Stimulated activated naive CD8-positive, alpha-beta T cell treated with anti-CD3 and anti-CD28 coated beads, Interleukin-15, Interleukin-2, amounts not matched to agents 100 ng/mL and 50 ng/mL, for 24 hours (primary cell): Measurements from ENCODE around the gene LCOR.

Experiments used
- H3K27ac Mint-ChIP-seq: one replicate; pipeline ENCODE4 v1.8.0; 2021; ENCODE audit warnings: mild to moderate bottlenecking, mixed read lengths
- H3K27me3 Mint-ChIP-seq: one replicate; pipeline ENCODE4 v1.8.0; 2021; ENCODE audit warnings: mixed read lengths
- H3K36me3 Mint-ChIP-seq: one replicate; pipeline ENCODE4 v1.8.0; 2021; ENCODE audit warnings: low read depth, mixed read lengths
- H3K4me1 Mint-ChIP-seq: one replicate; pipeline ENCODE4 v1.8.0; 2021; ENCODE audit warnings: low read depth, mixed read lengths
- H3K4me3 Mint-ChIP-seq: one replicate; pipeline ENCODE4 v1.8.0; 2021; ENCODE audit warnings: mild to moderate bottlenecking, mixed read lengths
- H3K9me3 Mint-ChIP-seq: one replicate; pipeline ENCODE4 v1.8.0; 2021; ENCODE audit warnings: mixed read lengths

The LCOR gene

GRCh38 chr10:96991313-96991841, 159.3 kb downstream of the LCOR start:
- Mint-ChIP-seq H3K36me3 (no peaks in the 10 kb centered on the region), H3K27me3 (no peaks in the 10 kb centered on the region), H3K4me1 (peaks cover 8% of the 10 kb centered on the region), H3K27ac (no peak overlapping the region), H3K9me3 (no peaks in the 10 kb centered on the region), H3K4me3 (no peak overlapping the region)

- Mint-ChIP-seq H3K4me3 (no peak overlapping the region), H3K27me3 (no peaks in the 10 kb centered on the region), H3K27ac (no peak overlapping the region), H3K4me1 (peaks cover 8% of the 10 kb centered on the region), H3K36me3 (no peaks in the 10 kb centered on the region), H3K9me3 (no peaks in the 10 kb centered on the region)
Observed at GRCh38 chr10:96992721-96993120, 160.6 kb downstream of the LCOR start.

DNA sequence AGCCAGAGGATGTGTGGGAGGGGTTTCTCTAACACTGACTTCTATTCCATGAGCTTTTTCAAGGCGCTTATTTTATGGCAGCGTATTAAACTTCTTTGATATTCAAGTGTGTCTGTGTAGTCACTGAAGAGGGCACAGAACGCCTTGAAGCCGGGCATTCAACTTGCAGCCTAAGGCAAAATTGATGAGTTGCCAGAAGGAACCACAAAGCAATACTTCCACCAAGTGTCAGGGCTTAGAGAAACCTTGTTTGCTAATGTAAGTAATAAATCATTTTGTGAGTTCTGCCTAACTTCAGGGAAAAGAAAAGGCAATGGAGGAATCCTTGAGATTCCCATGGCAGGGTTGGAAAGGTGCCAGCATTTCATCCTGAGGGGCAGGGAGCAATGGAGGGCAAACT, 163.8 kb downstream of the LCOR start:
- no peaks in the 10 kb centered on the region for H3K9me3 Mint-ChIP-seq
- H3K27ac Mint-ChIP-seq, result no peak overlapping the region
- H3K36me3 Mint-ChIP-seq, result no peaks in the 10 kb centered on the region
- H3K4me1 Mint-ChIP-seq, result peaks cover 8% of the 10 kb centered on the region
- H3K27me3 Mint-ChIP-seq, result no peaks in the 10 kb centered on the region
- no peak overlapping the region for H3K4me3 Mint-ChIP-seq

- H3K9me3 Mint-ChIP-seq, result no peaks in the 10 kb centered on the region
- H3K4me1 Mint-ChIP-seq, result peaks cover 3% of the 10 kb centered on the region
- H3K36me3 Mint-ChIP-seq, result no peaks in the 10 kb centered on the region
- H3K27me3 Mint-ChIP-seq, result no peaks in the 10 kb centered on the region
- H3K4me3 Mint-ChIP-seq, result no peak overlapping the region
- no peak overlapping the region for H3K27ac Mint-ChIP-seq
Observed at GRCh38 chr10:96996275-96996965, 164.3 kb downstream of the LCOR start.

GRCh38 chr10:96998329-96998888, 166.3 kb downstream of the LCOR start:
- no peaks in the 10 kb centered on the region for H3K9me3 Mint-ChIP-seq
- H3K4me3 Mint-ChIP-seq, result no peak overlapping the region
- no peaks in the 10 kb centered on the region for H3K36me3 Mint-ChIP-seq
- no peaks in the 10 kb centered on the region for H3K4me1 Mint-ChIP-seq
- no peak overlapping the region for H3K27ac Mint-ChIP-seq
- H3K27me3 Mint-ChIP-seq, result no peaks in the 10 kb centered on the region

- Mint-ChIP-seq H3K4me3 (no peak overlapping the region), H3K9me3 (no peaks in the 10 kb centered on the region), H3K36me3 (no peaks in the 10 kb centered on the region), H3K4me1 (no peaks in the 10 kb centered on the region), H3K27ac (no peak overlapping the region), H3K27me3 (no peaks in the 10 kb centered on the region)
Observed at GRCh38 chr10:96999337-96999736, 167.2 kb downstream of the LCOR start.

DNA sequence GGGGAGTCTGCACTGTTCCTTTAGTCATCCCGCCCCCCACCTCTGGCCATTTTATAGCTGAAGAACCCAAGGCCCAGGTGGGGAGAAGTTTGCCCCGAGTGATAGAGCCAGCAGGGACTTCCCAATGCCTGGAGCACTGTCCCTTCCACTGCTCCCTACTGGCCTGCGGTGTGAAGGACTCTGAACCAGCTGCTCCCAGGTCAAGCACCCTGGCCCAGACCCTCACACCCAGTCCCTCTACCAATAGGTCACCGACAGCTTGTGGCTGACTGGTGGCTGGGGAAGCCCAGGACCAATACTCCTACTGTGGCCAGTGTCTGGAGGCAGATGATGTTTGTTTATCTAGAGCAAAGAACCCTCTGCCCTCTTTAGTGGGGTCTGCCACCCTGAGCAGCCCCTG, 167.9 kb downstream of the LCOR start:
- Mint-ChIP-seq H3K4me1 (no peaks in the 10 kb centered on the region), H3K4me3 (no peak overlapping the region), H3K27ac (no peak overlapping the region), H3K9me3 (no peaks in the 10 kb centered on the region), H3K36me3 (no peaks in the 10 kb centered on the region), H3K27me3 (no peaks in the 10 kb centered on the region)

DNA sequence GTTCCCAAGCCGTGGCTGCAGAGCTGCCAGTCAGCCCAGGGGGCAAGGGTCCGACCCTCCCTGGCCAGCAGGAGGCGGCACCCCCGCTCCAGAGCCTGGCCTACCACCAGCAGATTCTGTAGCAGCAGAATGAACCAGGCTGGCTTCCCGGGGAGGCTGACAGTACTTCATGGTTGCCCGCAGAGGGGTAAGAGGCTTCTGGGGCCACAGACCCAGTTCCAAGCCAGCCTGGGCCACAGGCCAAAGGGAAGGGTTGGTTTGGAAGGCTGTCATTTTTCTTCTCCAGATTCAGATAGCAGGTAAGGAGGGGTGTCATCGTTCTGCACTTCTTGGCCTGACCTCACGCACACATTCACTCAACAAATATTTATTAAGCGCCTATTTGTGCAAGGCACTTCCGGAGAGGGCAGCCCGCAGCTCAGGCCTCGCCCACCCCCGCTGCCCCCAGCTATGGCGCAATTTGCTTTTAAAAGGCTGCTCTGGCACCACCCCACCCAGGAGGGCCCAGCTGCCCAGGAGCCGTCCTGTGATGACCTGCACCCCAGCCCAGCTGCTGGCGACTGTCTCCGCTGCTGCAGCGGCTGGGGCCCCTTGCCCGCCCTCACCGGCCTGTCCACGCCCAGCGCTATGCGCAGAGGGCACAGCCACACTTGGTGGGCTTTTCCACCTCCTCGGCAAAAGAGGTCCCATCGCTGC, 168.5 kb downstream of the LCOR start:
- H3K36me3 Mint-ChIP-seq, result no peaks in the 10 kb centered on the region
- no peak overlapping the region for H3K27ac Mint-ChIP-seq
- H3K4me3 Mint-ChIP-seq, result no peak overlapping the region
- peaks cover 3% of the 10 kb centered on the region for H3K27me3 Mint-ChIP-seq
- no peaks in the 10 kb centered on the region for H3K4me1 Mint-ChIP-seq
- peaks cover 3% of the 10 kb centered on the region for H3K9me3 Mint-ChIP-seq

- Mint-ChIP-seq H3K9me3 (peaks cover 4% of the 10 kb centered on the region), H3K27me3 (peaks cover 4% of the 10 kb centered on the region), H3K36me3 (no peaks in the 10 kb centered on the region), H3K4me3 (no peak overlapping the region), H3K27ac (no peak overlapping the region), H3K4me1 (no peaks in the 10 kb centered on the region)
Observed at GRCh38 chr10:97001183-97001991, 169.3 kb downstream of the LCOR start.

DNA sequence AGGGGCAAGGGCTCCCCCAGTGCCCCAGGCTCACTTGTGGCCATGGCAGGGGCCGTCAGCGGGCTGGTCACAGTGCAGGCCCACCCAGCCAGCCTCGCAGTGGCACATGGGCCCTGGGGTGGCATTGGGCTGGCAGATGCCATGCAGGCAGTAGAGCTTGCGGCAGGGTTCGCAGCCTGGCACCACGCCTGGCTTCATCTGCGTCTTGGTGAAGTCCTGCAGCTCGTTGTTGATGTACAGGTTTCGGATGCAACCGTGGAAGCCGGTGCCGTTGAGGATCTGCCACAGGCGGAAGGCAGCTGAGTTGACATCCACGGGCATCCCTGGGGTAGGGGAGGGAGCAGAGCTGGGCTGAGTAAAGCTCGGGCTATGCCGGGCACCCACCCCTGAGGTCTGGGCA, 170.6 kb downstream of the LCOR start:
- H3K27me3 Mint-ChIP-seq, result peaks cover 4% of the 10 kb centered on the region
- no peaks in the 10 kb centered on the region for H3K36me3 Mint-ChIP-seq
- H3K4me1 Mint-ChIP-seq, result no peaks in the 10 kb centered on the region

GRCh38 chr10:97003151-97003803, 171.2 kb downstream of the LCOR start:
- Mint-ChIP-seq H3K9me3 (peaks cover 15% of the 10 kb centered on the region), H3K27me3 (peaks cover 4% of the 10 kb centered on the region), H3K27ac (no peak overlapping the region), H3K4me3 (no peak overlapping the region), H3K4me1 (no peaks in the 10 kb centered on the region), H3K36me3 (no peaks in the 10 kb centered on the region)

More for the DNA sequence above, 170.6 kb downstream of the LCOR start:
- peaks cover 13% of the 10 kb centered on the region for H3K9me3 Mint-ChIP-seq
- no peak overlapping the region for H3K27ac Mint-ChIP-seq
- no peak overlapping the region for H3K4me3 Mint-ChIP-seq

DNA sequence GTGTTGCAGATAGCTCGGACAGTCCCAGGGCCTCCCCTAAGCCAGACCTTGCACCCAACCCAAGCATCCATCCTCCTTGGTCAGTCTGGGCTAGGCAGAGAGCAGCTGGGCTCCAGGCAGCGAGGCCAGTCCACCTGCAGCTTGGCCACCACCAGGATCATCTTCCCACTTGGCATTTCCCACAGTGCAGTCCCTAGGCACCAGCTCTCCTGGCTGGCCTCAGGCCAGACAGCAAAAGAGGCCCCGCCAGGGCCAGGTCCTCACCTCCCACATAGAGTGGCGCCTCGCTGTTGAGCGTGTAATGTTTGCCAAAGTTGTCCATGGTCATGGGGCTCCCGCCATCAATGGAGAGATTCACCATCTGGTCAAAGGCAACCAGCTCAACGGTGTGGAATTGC, 171.7 kb downstream of the LCOR start:
- H3K27me3 Mint-ChIP-seq, result peaks cover 4% of the 10 kb centered on the region
- peaks cover 15% of the 10 kb centered on the region for H3K9me3 Mint-ChIP-seq
- no peak overlapping the region for H3K27ac Mint-ChIP-seq
- no peaks in the 10 kb centered on the region for H3K36me3 Mint-ChIP-seq
- no peak overlapping the region for H3K4me3 Mint-ChIP-seq
- no peaks in the 10 kb centered on the region for H3K4me1 Mint-ChIP-seq

- Mint-ChIP-seq H3K27ac (no peak overlapping the region), H3K4me1 (no peaks in the 10 kb centered on the region), H3K9me3 (peaks cover 15% of the 10 kb centered on the region), H3K4me3 (no peak overlapping the region), H3K36me3 (no peaks in the 10 kb centered on the region), H3K27me3 (peaks cover 4% of the 10 kb centered on the region)
Observed at GRCh38 chr10:97004591-97004990, 172.5 kb downstream of the LCOR start.

DNA sequence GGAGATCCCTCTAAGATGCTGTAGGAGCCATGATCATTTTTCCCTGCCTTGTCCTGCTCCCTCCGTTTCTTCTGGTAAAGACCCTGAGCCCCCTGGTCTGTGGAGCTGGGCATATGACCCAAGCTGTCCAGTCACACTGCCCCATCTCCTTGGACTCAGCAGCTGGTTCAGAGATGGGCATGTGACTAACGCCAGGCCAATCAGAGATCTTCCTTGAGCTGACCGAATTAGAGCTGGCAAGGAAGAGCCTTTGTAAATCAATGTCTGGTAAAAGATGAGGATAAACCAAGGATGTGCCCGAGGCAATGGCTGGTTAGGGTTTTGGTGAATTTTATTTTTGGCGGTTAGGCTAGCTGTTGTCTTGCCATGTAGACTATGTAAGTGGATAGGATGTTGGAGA, 173.3 kb downstream of the LCOR start:
- Mint-ChIP-seq H3K9me3 (peaks cover 15% of the 10 kb centered on the region), H3K27ac (no peak overlapping the region), H3K27me3 (peaks cover 4% of the 10 kb centered on the region), H3K4me3 (no peak overlapping the region), H3K36me3 (no peaks in the 10 kb centered on the region), H3K4me1 (peaks cover 3% of the 10 kb centered on the region)
